ENCODE measurements around the gene FBXW11.

- TF ChIP-seq POLR2A (IDR thresholded peaks at IDR 0.05; ENCODE audit: low read length), result no peak
- no peak for TF ChIP-seq GATA1 (IDR thresholded peaks at IDR 0.05; ENCODE audit: low read depth, low read length)
These were observed 19.7 kb downstream of the FBXW11 start for GRCh38 chr5:171986772-171987171.

Data from erythroblast (primary cell).